ENCODE measurements around the gene CPNE5. TPM values are rescaled to one million over a fixed set of nuclear protein-coding genes. Genes with fewer than 3 reads are reported as not detected.

The CPNE5 gene
- total RNA-seq, 1 experiment from 2014 or later = not detected

GRCh38 chr6:36788186-36788585, 51.1 kb downstream of the CPNE5 start:
- DNase-seq (no peak), ATAC-seq (no peak)
- POLR2A ChIA-PET (ENCODE audit: unreplicated experiment) = no interaction called here
- no peak overlapping the region for H3K27ac ChIP-seq (ENCODE audit: low read length)
- no peak overlapping the region for H3K4me2 ChIP-seq (ENCODE audit: low read length)
- no peaks in the 10 kb centered on the region for H3K9me2 ChIP-seq (replicated peaks; ENCODE audit: low read length)
- H4K20me1 ChIP-seq (ENCODE audit: low read length) = no peaks in the 10 kb centered on the region
- H3K4me1 ChIP-seq (ENCODE audit: insufficient read depth, low read length) = no peaks in the 10 kb centered on the region
- H3K27me3 ChIP-seq (ENCODE audit: low read length) = peaks cover 12% of the 10 kb centered on the region; the same call in 1 of the 2 replicates
- CTCF ChIA-PET = interaction anchor here (0.6 kb wide), 1 partner anchor 259 kb away, joined by 3 read pairs; no protein-coding TSS in a partner anchor
- intact Hi-C loops (cut with micrococcal nuclease) = no loop called here
- no peak overlapping the region for H3K4me3 ChIP-seq (ENCODE audit: low read length)
- BruUV-seq (replicated peaks) = no TSS peak
- no peaks in the 10 kb centered on the region for H3K9me3 ChIP-seq (ENCODE audit: low read length)
- TF ChIP-seq EZH2phosphoT487 (IDR thresholded peaks at IDR 0.05; ENCODE audit: borderline replicate concordance, low read length) = no peak
- TF ChIP-seq EZH2 (IDR thresholded peaks at IDR 0.05; ENCODE audit: low read length, unreplicated experiment) = no peak
- no peak for TF ChIP-seq CTCF (conservative IDR thresholded peaks at IDR 0.05; ENCODE audit: low read depth, low read length)
- H3K36me3 ChIP-seq (ENCODE audit: low read depth, low read length) = no peaks in the 10 kb centered on the region
- no peaks in the 10 kb centered on the region for H3K79me2 ChIP-seq (ENCODE audit: low read length)
- no peaks in the 10 kb centered on the region for H3F3A ChIP-seq (ENCODE audit: low read length, unreplicated experiment)
- no peak overlapping the region for H2AFZ ChIP-seq (ENCODE audit: low read length)
- H3K9ac ChIP-seq (ENCODE audit: low read length) = no peak overlapping the region

- POLR2A ChIA-PET (ENCODE audit: unreplicated experiment) = no interaction called here
- H3K27ac ChIP-seq (ENCODE audit: low read length) = no peak overlapping the region
- H3K9me3 ChIP-seq (ENCODE audit: low read length) = no peaks in the 10 kb centered on the region
- TF ChIP-seq EZH2phosphoT487 (IDR thresholded peaks at IDR 0.05; ENCODE audit: borderline replicate concordance, low read length) (no peak), CTCF (conservative IDR thresholded peaks at IDR 0.05; ENCODE audit: low read depth, low read length) (no peak), EZH2 (IDR thresholded peaks at IDR 0.05; ENCODE audit: low read length, unreplicated experiment) (no peak)
- intact Hi-C loops (cut with micrococcal nuclease) = no loop called here
- H3K27me3 ChIP-seq (ENCODE audit: low read length) = peaks cover 8% of the 10 kb centered on the region; the same call in 1 of the 2 replicates
- CTCF ChIA-PET = no interaction called here
- no peaks in the 10 kb centered on the region for H3K36me3 ChIP-seq (ENCODE audit: low read depth, low read length)
- H3K9me2 ChIP-seq (replicated peaks; ENCODE audit: low read length) = no peaks in the 10 kb centered on the region
- no peak for ATAC-seq
- no peak overlapping the region for H3K4me3 ChIP-seq (ENCODE audit: low read length)
- no peaks in the 10 kb centered on the region for H3K4me1 ChIP-seq (ENCODE audit: insufficient read depth, low read length)
- BruUV-seq (replicated peaks) = no TSS peak
- H3F3A ChIP-seq (ENCODE audit: low read length, unreplicated experiment) = no peaks in the 10 kb centered on the region
- H2AFZ ChIP-seq (ENCODE audit: low read length) = no peak overlapping the region
- no peak overlapping the region for H3K4me2 ChIP-seq (ENCODE audit: low read length)
- DNase-seq = no peak
- no peak overlapping the region for H3K9ac ChIP-seq (ENCODE audit: low read length)
- H3K79me2 ChIP-seq (ENCODE audit: low read length) = no peaks in the 10 kb centered on the region
- no peaks in the 10 kb centered on the region for H4K20me1 ChIP-seq (ENCODE audit: low read length)
Measured at GRCh38 chr6:36787210-36787609, 52.0 kb downstream of the CPNE5 start.

GRCh38 chr6:36786055-36786675, 53.1 kb downstream of the CPNE5 start:
- Histone ChIP-seq H2AFZ (ENCODE audit: low read length) (no peak overlapping the region), H3K27ac (ENCODE audit: low read length) (no peak overlapping the region), H3K36me3 (ENCODE audit: low read depth, low read length) (no peaks in the 10 kb centered on the region), H3K27me3 (ENCODE audit: low read length) (peaks cover 8% of the 10 kb centered on the region; the same call in 1 of the 2 replicates), H3K4me1 (ENCODE audit: insufficient read depth, low read length) (no peaks in the 10 kb centered on the region), H3K9me2 (replicated peaks; ENCODE audit: low read length) (no peaks in the 10 kb centered on the region), H4K20me1 (ENCODE audit: low read length) (no peaks in the 10 kb centered on the region), H3F3A (ENCODE audit: low read length, unreplicated experiment) (no peaks in the 10 kb centered on the region), H3K4me3 (ENCODE audit: low read length) (no peak overlapping the region), H3K4me2 (ENCODE audit: low read length) (no peak overlapping the region), H3K9me3 (ENCODE audit: low read length) (no peaks in the 10 kb centered on the region), H3K79me2 (ENCODE audit: low read length) (no peaks in the 10 kb centered on the region), H3K9ac (ENCODE audit: low read length) (no peak overlapping the region)
- intact Hi-C loops (cut with micrococcal nuclease) = no loop called here
- DNase-seq (no peak), ATAC-seq (no peak)
- no TSS peak for BruUV-seq (replicated peaks)
- ChIA-PET CTCF (no interaction called here), POLR2A (ENCODE audit: unreplicated experiment) (no interaction called here)
- no peak for TF ChIP-seq CTCF (conservative IDR thresholded peaks at IDR 0.05; ENCODE audit: low read depth, low read length)
- no peak for TF ChIP-seq EZH2 (IDR thresholded peaks at IDR 0.05; ENCODE audit: low read length, unreplicated experiment)
- TF ChIP-seq EZH2phosphoT487 (IDR thresholded peaks at IDR 0.05; ENCODE audit: borderline replicate concordance, low read length) = no peak
